Hepatic stellate cell (primary cell): ENCODE measurements around the gene GJC1.

ENCODE experiments used
- DNase-seq: peaks from one replicate; pipeline ENCODE4 v3.0.0; 2011; ENCODE audit warnings: low spot score

GJC1 gene

DNA sequence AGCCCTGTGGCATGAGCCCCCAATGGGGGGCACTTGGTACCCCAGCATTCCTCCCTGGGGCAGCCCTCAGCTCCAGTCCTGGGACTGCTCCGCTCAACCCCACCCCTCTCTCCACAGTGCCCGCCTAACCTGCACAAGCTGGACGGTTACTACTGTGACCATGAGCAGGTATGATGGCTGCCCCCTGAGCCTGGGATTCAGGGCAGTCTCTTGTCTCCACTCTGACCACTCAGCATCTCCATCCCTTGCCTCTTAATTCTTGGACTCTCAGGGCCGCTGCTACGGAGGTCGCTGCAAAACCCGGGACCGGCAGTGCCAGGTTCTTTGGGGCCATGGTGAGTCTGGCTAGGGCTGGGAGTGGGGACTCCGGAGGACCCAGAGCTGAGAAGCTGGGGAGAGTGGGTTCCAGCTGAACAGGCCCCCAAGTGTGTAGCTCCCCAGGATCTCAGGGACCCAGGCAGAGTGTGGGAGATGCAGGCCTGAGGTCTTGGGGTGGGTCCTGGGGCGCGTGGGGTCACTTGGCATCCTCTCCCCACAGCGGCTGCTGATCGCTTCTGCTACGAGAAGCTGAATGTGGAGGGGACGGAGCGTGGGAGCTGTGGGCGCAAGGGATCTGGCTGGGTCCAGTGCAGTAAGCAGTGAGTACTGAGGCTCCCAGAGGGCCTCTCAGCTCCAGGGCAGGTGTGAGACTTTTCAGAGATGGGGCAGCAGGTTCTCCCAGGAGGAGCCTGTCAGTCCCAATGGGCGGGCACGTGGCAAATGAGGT, 53.3 kb downstream of the GJC1 start:
- no peak for DNase-seq

DNA sequence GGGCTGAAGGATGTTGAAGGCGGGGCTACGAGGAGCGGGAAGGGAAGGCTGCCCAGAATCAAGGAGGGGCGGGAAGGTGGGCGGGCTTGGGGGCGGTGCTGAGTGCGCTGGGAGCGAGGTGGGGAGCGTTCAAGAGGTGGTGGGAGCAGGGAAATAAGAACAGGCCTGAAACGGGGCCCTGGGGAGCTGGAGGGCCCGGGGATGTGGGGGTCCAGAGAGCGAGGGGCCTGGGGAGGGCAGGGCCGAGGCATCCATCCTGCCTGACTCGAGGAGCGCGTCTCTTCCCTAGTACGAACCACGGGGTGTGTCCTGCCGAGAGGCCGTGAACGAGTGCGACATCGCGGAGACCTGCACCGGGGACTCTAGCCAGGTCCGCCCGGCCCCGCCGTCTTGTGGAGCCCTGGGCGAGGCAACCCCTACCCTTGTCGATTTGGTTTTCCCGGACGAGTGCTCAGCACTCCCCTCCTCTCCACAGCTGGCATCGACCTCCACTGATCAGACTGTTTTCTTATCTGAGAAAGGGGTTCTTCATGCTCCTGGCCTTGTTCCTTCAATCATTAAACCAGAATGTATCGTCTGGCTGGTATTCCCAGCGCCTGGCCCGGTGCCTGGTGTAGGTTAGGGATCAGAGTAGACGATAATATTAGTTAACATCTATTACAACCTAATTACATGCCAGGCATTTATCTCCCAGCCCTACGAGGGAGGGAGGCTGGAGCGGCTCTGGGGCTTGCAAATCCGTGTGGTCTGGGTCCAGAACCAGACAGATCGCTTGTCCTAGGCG, 54.1 kb downstream of the GJC1 start:
- DNase-seq, result no peak

DNA sequence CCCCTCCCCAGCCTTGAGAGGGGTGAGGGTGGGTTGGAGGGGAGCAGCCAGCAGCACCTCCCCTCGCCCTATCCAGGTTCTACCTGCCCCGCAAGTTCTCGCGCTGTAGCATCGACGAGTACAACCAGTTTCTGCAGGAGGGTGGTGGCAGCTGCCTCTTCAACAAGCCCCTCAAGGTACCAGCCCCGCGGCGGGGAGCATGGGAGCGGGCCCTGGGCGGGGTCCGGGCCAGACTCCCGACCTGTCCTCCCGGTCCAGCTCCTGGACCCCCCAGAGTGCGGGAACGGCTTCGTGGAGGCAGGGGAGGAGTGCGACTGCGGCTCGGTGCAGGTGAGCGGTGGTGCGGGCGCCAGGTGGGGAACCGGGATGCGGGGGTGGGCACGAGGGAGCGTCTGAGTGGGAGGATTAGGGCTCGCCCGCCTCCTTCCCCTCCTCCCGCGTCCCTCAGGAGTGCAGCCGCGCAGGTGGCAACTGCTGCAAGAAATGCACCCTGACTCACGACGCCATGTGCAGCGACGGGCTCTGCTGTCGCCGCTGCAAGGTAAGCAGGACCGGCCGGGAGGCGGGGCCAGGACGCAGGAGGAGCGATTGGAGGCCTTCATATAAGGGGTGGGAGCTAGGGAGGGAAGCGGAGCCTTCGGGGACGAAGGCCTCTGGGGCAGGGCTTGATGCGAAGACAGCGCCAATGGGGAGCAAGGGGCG, 54.8 kb downstream of the GJC1 start:
- peak; percentile 99 for DNase-seq

DNA sequence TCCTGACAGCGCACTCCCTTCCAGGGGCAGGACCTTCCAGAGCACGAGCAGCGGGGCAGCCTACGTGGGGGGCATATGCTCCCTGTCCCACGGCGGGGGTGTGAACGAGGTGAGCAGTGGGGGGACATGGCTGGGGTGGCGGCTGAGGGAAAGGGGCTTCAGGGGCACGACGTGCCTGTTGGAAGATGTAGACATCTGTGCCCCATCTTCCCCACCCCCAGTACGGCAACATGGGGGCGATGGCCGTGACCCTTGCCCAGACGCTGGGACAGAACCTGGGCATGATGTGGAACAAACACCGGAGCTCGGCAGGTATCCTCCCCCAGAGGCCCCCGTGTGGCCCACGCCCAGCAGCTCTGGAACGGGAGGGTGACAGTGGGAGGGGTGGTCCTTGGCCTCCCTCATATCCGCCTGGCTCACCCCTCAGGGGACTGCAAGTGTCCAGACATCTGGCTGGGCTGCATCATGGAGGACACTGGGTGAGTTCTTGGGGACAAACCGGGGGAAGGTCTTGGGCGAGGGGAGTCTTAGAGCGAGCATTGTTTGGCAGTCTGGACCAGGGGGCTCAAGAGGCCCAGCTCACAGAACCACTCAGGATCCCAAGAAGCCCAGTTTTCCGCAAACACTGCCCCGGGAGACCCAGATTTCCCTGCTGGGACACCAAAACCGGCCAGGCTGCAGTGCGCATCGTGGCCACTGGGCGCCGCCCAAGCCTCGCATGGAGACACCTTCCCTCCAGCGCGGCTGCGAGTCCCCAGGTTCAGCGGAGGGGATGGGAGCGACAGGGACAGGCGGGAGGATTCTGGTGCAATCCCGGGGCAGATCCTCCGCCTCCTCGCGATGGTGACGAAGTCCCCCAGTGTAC, 55.6 kb downstream of the GJC1 start:
- DNase-seq, result peak; percentile 97

DNA sequence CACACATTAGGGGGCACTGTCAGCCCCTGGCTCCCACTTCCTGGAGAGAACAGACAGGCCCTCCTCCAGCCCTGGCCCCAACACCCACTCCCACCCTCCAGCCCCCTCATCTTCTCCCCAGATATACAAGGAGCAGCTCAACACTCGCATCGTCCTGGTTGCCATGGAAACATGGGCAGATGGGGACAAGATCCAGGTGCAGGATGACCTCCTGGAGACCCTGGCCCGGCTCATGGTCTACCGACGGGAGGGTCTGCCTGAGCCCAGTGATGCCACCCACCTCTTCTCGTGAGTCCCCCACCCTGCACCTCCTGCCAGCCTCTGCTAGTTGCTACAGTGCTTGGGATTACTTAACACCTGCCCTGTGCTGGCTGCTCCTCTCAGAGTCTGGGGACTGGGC, 56.9 kb downstream of the GJC1 start:
- DNase-seq, result no peak

DNA sequence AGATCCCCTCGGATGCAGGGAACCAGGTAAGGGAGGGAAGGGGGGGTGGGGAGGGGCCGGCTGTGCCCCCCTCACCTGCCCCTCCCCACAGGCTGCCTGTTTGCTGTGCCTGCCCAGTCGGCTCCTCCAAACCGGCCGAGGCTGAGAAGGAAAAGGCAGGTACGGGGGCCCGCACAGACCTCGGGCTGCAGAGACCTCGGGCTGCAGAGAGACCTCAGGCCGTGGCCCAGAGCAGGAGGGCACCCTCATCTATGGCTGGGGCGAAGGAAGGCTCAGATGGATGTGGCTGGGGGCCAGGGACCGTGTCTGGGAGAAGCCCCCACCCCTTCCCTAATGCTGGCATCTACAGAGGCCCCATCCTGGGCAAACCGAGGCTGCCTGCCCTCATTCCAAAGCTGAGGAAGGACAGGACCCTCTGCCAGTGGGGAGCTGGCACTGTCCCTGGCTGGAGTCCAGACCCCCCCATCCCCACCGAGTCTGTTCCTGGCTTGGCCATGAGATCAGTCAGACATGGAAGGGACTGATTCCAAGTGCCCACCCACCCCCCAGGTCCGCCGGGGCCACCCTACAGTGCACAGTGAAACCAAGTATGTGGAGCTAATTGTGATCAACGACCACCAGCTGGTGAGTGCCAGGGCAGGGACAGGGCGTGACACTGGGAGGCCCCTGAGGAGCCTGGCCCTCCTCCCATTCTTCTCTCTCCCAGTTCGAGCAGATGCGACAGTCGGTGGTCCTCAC, 57.6 kb downstream of the GJC1 start:
- DNase-seq, result no peak

DNA sequence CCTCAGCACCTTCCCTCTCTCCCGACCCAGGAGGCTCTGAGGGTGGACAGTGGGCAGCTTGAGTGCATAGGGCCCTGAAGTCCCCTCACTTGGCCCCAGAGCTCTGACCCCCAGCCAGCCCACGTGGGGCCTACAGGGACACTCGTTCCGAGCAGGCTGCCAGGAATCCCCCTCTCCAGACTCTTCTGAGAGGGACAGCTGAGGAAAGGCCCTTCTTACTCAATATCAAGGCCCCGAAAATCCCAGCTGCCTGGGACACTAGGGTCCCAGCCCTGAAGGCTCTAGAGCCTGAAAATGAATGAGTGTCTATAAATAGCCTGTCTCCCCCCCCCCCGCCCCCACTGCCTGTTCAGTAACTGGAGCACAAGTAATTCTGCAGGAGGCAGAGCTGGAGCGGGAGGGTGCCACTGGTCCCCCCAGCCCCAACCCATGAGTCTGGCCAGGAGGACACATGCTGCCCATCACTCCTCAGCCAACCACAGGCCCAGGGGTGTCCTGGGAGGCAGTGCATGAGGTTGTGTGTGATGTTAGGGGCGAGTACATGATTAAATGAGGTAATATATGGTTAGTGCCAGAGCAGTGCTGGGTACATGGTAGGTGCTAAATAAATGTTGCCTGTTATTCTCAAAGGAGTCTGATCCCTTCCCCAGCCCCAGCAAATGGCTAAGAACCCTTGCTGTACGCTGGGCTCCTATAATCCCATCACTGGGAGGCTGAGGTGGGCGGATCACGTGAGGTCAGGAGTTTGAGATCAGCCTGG, 59.7 kb downstream of the GJC1 start:
- DNase-seq, result no peak

DNA sequence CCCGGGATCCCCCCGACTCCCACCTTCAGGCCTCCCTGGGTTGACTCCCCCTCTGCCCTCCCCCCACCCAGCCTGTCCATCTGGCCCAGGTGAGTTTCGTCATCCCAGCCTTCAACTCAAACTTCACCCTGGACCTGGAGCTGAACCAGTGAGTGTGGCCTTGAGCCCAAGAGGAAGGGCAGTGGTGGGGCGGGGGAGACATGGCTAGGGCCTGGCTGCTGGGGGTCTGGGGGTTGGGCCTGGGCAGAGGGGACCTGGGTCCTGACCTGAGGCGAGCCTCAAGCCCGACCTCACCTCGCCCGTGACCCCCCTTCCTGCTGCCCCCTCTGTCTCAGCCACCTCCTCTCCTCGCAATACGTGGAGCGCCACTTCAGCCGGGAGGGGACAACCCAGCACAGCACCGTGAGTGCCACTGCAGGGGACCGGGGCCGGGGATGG, 60.4 kb downstream of the GJC1 start:
- no peak for DNase-seq

DNA sequence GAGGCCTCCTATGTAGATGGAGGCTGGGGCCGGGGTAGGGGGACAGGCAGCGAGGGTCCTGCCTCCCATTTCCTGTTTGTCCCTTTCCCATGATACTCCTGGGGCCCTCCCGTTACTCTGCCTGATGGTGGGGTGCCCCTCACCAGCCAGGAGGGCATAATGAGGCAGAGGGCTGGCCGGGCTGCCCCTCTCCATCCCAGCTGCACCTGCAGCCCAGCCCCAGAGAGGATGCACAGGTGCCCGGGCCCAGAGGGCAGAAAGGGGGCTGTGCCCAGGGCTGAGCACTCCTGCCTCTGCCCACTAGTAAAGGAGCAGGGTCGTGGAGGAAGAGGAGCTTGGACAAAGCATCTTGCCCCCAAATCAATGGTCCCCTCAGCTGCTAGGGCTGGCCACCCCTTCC, 60.9 kb downstream of the GJC1 start:
- no peak for DNase-seq

DNA sequence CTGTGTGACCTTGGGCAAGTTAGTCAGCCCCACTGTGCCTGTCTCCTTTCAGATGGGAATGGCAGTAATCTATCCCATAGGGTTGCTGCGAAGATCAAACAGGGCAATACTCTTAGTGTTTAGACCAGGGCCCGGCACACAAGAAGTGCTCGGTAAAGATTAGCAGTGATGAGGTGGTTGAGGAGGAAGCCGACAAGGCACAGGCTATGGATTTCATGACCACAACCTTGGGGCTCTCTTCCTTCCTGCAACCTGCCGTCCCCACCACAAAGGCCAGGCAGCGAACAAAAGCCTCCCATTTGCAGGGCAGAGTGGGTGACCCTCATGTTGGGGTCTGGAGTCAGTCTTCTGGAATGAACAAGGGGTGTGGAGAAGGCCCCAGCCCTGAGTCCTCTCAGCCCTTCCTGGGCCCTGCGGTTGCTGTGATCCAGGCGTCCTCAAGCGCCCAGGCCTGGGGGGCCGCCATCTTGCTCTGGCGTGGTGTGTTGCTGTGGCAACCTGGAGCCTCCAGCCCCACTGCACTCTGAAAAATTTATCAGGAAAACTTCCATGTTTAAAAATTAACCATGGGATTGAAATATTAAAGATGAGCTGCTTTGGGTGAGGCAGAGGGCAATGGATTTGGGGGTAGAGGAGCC, 61.5 kb downstream of the GJC1 start:
- no peak for DNase-seq

DNA sequence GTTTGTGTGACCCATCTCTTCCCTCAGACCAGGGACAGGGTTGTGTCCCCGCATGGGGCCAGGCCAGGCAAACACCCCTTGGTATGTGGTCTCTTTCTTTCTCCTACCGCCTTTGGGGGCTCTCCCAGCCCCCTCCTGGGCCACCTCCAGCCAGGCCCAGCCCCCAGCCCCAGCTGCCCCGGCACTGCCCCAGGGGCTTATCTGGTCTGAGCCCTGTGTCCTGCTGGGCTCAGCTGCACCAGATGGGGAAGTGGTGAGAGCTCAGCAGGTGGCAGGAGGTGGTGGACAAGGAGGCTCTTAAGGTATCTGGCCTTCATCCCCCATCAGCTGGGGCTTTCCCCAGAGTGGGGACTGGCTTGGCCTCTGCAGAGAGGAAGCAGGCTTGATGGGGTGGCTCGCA, 62.6 kb downstream of the GJC1 start:
- no peak for DNase-seq

DNA sequence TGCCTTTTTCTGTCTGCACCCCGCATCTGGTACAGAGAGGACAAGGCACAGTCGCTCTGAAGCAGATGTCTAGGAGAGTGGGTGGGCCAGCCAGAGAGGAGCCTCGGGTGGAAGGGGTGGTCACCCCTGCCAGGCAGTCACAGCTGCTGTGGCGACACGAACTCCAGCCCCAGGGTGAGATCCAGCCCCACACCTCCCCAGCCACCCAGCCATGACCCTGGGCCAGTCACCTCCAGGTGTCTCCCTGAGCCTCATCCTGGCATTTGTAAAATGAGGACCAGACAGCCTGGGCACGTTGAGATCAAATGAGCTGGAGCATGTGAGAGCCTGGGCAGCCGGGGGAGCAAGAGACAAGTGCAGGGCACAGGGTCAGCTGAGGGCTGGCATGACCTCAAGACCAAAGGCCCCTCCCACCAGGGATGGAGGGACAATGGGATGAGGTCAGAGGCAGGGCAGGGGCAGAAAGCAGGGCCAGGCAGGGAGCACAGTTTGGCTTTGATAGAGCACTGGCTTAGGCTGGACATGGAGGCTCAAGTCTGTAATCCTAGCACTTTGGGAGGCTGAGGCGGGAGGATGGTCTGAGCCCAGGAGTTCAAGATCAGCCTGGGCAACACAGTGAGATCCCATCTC, 63.6 kb downstream of the GJC1 start:
- no peak for DNase-seq

DNA sequence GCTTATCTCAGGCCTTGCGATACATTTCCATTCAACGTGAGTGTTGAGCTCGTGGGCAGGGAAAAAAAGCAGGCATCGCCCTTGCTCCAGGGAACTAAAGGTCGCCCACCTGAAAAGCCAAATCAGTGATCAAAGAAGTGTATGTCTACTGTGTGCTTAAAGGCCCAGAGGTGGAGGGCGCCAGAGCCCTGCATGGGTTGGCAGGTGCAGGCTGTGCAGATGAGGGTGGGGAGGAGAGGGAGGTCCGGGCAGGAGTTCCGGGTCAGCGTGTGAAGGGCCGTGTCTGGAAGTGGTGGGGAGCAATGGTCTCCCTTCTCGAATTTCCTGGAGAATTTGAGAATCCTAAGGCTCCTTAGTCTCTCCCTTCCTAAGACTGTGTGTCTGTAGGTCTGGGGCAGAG, 64.1 kb downstream of the GJC1 start:
- no peak for DNase-seq

DNA sequence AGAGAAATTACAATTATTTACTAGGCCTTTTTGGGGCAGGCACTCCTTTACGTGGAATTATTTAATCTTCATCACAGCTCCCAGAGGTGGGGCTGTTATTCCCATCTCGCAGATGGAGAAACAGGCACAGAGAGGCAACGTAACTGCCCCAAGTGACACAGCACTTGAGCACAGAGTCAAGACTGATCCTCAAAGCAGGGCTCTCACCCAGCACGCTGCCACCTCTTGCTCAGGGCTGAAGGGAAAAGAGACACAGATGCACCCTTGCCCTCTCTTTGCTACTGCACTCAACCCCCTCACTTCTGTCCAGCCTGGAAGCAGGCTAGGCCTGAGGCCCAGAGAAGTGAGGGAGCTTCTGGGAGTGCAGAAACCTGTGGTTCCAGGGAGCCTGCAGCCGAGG, 66.9 kb downstream of the GJC1 start:
- no peak for DNase-seq

DNA sequence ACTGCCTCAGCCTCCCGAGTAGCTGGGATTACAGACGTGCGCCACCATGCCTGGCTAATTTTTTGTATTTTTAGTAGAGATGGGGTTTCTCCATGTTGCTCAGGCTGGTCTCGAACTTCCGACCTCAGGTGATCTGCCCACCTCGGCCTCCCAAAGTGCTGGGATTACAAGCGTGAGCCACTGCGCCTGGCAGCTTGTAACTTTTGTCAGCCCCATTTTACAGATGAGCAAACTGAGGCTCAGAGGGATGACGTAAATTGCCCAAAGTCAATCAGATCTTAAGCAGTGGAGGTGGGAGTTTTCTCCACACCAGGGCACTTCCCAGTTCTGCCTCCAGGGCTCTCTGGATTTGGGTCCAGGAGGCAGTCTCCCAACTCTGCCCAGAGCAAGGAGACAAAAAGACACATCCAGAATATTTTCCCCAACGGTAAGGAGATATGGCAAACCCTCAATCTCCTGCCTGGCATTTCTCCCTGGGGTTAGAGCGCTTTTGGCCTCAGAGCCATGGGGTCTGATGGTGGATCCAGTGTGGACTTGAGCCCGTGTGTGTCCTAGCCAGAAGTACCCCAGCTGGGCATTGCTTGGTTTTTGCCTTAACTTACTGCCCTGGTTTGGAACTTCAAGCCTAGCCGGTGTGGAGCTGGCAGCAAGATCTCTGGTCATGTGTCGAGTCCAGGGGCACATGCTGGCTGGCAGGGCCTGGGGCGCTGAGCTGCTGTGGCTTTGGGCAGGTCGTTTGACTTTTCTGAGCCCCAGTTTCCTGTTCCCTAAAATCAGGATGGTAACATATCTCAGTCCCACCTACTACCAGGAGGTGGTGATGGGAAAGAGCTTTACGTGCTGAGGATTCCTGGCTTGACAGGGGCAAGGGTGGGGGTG, 67.9 kb downstream of the GJC1 start:
- no peak for DNase-seq

DNA sequence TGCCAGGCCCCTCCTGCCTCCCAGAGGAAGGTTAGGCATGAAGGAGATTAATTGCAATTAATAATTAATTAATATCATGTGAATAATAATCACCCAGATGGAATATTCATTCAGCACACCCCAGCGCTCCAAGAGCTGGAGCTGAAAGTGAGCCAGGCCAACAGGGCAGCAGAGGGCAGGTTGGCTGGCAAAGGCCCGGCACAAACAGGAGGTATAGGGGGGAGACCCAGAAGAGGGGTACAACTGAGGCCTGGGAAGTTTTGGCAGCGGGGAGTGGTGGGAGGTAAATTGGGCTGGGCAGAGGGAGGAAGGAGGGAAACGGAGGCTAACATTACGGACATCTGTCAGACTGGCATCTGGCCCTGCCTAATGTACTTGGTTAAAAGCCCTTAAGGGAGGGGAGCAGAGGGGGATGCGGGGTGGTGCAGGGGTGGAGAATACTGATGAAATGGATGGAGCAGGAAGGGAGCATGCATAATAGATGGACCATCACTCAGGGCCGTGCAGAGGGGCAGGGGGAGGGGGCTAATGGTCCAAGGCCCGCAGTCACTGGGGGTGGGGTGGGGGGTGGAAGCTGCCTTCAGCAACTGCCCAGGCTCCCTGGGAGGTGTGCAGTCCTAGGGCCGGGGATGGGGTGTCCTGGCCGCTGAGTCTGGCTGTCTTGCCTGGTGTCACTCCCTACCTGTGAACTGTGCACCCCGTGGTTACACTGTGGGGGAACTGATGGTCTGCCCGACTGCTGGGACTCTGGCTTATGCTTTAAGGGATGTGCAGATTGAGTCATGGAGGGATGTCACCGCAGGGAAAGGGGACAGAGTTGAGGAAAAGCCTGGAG, 69.4 kb downstream of the GJC1 start:
- DNase-seq, result no peak

DNA sequence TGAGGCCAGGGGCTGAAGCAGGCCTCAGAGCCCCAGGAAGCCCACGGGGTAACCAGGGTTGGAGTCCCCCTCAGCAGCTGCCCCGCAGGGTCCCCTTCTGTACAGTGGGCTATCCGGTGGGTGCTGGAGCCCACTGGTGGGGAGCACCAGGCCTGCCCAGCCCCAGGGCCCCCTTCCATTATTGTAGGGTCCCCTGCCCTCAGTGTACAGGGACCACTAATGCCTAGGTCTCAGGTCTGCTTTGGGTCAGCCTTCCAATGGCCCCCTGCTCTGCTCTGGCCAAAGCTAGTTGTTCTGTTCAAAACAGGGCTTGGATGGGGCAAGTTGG, 70.2 kb downstream of the GJC1 start:
- no peak for DNase-seq
